H4 (cell line): ENCODE data around the gene TESK1. TPM values are rescaled to one million over a fixed set of nuclear protein-coding genes. Genes with fewer than 3 reads are reported as not detected.
"Not testable (repeated sequence)": the region's sequence is repeated elsewhere in the genome, so short reads cannot be mapped to it uniquely, and the experiment has no call there.

Experiments used
- DNase-seq: peaks from one replicate; pipeline ENCODE4 v3.0.0-alpha.2; 2015; ENCODE audit warnings: low spot score
- total RNA-seq: library from RNA; depleted of rRNA; stranded (reverse); fragments of >200 nt; shearing (Covaris generic); gene quantifications from 2 replicates; pipeline ENCODE4 v1.2.3, GENCODE V29; 2014

TESK1 gene
- total RNA-seq, 1 experiment from 2014 or later, result 5.4 TPM

- no peak for DNase-seq
Measured at GRCh38 chr9:35615981-35616680, 11.1 kb downstream of the TESK1 start.

GRCh38 chr9:35616681-35617459 is 11.8 kb downstream of the TESK1 start:
- DNase-seq, result no peak

GRCh38 chr9:35617548-35617947 is 12.5 kb downstream of the TESK1 start:
- no peak for DNase-seq

- no peak for DNase-seq
Measured at GRCh38 chr9:35618325-35618727, 13.3 kb downstream of the TESK1 start, which contains the start of gene CD72. Gene CD72, minus strand, starts transcription at chr9:35618413. Its CDS starts 110 bp downstream, at chr9:35618303.

GRCh38 chr9:35618854-35619799 is 14.1 kb downstream of the TESK1 start:
- DNase-seq, result no peak

GRCh38 chr9:35619800-35620158 is 14.7 kb downstream of the TESK1 start:
- no peak for DNase-seq

- DNase-seq, result no peak
Measured at GRCh38 chr9:35627575-35627974, 22.5 kb downstream of the TESK1 start.

GRCh38 chr9:35628389-35628991 is 23.4 kb downstream of the TESK1 start:
- no peak for DNase-seq

- no peak for DNase-seq
Measured at GRCh38 chr9:35629597-35629996, 24.5 kb downstream of the TESK1 start.

GRCh38 chr9:35635730-35636129 is 30.7 kb downstream of the TESK1 start:
- DNase-seq, result no peak

- no peak for DNase-seq
Measured at GRCh38 chr9:35636135-35636876, 31.2 kb downstream of the TESK1 start.

GRCh38 chr9:35636877-35637246 is 31.8 kb downstream of the TESK1 start:
- DNase-seq, result not testable (repeated sequence)

- DNase-seq, result not testable (repeated sequence)
Measured at GRCh38 chr9:35637427-35637955, 32.4 kb downstream of the TESK1 start.

- DNase-seq, result not testable (repeated sequence)
Measured at GRCh38 chr9:35638751-35639150, 33.7 kb downstream of the TESK1 start.

GRCh38 chr9:35639225-35639624 is 34.2 kb downstream of the TESK1 start:
- DNase-seq, result not testable (repeated sequence)

GRCh38 chr9:35639631-35640030 is 34.6 kb downstream of the TESK1 start:
- no peak for DNase-seq

GRCh38 chr9:35640431-35640830 is 35.4 kb downstream of the TESK1 start:
- not testable (repeated sequence) for DNase-seq

GRCh38 chr9:35641478-35641877 is 36.4 kb downstream of the TESK1 start:
- not testable (repeated sequence) for DNase-seq

- no peak for DNase-seq
Measured at GRCh38 chr9:35643046-35643445, 38.0 kb downstream of the TESK1 start.

GRCh38 chr9:35645736-35646135 is 40.7 kb downstream of the TESK1 start:
- DNase-seq, result not testable (repeated sequence)

GRCh38 chr9:35646153-35646532 is 41.1 kb downstream of the TESK1 start:
- DNase-seq, result no peak
